ENCODE measurements around the gene ATP5ME.

ATP5ME gene

DNA sequence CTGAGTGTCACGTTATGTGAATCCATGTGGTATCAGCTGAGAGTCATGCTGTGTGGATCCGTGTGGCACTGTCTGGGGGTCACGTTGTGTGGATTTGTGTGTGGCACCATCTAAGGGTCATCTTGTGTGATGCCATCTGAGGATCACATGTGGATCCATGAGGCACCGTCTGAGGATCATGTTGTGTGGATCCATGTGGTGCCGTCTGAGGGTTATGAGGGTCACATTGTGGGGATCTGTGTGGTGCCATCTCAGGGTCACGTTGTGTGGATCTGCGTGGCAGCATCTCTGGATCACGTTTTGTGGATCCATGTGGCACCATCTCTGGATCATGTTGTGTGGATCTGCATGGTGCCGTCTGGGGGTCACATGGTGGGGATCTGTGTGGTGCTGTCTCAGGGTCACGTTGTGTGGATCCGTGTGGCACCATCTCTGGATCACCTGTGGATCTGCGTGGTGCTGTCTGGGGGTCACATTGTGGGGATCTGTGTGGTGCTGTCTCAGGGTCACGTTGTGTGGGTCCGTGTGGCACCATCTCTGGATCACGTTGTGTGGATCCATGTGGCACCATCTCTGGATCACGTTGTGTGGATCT, 41.8 kb downstream of the ATP5ME start:
- DNase-seq = no peak

DNA sequence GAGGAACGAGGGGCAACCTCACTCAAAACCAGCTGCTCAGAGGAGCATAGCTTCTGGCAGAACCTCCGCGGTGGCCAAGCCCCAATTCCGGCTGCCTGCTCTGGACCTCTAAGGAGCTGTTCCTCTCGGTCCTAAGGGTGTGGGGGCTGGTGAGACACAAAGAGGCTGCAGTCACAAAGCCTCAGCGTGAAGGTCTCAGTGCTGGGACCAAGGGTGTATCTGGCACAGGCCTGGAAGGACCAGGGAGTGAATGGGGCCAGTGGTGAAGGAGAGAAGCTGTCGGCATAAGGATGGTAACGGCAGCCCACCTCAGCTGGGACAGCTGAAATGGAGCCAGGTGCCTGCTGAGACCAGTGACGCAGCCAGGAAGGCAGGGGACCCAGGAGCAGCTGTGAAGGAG, 43.4 kb downstream of the ATP5ME start:
- DNase-seq = peak; percentile 3

DNA sequence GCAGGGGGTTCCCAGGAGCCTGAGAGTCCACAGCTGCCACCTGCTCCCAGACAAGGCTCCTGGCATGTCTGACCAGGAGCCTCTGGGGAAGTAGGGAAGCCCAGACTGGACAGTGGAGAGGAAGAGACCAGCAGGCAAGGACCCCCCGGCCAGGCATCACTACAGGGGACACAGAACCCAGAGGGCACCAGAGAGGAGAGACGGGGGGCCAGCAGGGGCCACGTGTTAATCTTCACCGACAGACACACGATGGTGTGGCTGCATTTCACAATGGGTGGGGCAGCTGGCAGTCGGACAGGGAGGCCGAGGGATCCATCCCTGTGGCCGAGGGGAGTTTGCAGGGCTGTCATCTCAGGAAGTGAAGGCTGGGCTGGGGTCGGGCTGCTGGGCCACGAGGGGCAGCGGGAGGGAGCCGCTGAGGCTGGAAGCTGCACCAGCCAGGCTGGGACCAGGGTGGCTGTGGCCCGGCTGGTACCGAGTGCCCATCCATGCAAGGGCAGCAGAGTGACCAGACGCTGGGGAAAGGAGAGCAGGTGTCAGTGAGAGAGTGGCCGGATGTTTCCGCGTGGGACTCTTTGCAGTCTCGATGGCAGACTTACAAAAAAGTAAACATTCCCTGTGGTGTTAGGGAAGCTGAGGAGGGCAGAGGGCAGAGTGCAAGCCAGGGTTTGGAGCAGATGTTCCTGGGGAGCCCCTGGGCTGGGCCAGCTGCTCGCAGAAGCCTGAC, 44.0 kb downstream of the ATP5ME start:
- DNase-seq = no peak

DNA sequence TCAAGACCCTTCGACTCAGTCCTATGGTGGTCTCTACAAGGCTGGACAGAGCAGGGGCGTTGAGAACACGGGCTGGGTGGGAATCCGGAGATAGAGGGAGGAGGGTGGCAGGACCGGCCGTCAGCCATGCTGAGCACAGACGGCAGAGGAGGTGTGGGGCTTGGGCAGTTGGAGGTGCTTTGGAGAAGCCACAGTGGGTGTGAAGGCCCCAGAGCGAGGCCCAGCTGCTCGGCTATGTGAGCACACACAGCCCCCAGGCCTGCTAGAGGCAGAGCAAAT, 44.5 kb downstream of the ATP5ME start:
- no peak for DNase-seq

- no peak for DNase-seq
These were observed 45.0 kb downstream of the ATP5ME start for GRCh38 chr4:628821-629635.

DNA sequence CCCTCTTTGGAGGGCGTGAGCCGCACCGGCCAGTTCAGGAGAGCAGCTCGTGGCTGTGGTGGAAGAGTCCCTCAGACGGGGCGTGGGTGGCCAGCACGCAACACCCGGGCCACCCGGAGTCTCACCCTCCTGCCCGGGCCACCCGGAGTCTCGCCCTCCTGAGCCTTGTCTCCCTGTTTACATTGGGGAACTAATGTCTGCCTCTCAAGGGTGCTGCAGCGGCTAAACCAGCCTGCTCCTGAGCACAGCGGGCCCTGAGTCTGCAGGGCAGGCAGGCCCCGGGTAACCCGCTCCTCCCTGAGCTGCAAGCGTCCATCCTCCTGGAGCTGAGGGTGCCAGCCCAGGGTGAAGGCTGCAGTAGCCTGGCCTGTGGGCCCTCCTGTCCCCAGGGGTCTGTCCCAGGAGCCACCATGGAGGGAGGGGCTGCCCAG, 45.8 kb downstream of the ATP5ME start:
- DNase-seq = no peak

DNA sequence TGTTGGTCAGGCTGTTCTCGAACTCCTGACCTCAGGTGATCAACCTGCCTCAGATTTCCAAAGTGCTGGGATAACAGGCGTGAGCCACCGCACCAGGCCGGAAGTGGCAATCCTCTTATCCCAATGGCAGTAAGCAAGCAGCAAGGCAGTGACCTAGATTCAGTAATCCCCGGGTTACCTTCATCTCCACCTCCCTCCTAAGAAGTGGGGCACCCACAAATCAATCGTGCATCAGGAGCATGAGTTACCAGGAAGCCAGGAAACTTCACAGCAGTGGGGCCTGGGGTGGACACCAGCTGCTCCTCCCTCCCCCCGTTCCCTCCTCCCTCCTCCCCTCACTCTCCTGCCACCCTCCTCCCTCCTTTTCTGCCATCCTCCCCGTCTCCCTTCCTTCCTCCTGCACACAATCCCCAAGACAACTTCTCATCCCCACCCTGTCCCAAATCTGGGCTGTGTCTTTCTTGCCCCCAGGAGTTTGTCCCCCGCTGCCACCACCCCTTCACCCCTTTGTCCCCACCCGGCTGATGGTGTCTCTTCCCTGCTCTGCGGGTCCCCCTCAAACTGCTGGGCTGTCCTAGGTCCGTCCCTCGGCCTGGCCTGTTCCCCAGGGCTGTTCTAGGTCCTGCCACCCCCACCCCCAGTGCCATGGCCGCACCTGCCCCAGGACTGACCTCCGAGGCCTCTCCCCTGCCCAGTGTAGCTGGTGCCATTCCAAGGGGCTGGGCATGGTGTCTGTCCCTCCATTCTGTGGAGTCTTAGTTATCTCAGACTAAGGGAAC, 46.5 kb downstream of the ATP5ME start:
- DNase-seq = no peak

- no peak for DNase-seq
These were observed 47.6 kb downstream of the ATP5ME start for GRCh38 chr4:626201-627091.

DNA sequence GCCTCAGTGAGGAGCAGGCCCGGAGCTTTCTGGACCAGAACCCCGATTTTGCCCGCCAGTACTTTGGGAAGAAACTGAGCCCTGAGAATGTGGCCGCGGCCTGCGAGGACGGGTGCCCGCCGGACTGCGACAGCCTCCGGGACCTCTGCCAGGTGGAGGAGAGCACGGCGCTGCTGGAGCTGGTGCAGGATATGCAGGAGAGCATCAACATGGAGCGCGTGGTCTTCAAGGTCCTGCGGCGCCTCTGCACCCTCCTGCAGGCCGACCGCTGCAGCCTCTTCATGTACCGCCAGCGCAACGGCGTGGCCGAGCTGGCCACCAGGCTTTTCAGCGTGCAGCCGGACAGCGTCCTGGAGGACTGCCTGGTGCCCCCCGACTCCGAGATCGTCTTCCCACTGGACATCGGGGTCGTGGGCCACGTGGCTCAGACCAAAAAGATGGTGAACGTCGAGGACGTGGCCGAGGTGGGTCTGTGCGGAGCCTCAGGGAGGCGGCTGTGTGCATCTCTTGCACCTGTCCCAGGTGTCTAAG, 48.4 kb downstream of the ATP5ME start:
- no peak for DNase-seq

DNA sequence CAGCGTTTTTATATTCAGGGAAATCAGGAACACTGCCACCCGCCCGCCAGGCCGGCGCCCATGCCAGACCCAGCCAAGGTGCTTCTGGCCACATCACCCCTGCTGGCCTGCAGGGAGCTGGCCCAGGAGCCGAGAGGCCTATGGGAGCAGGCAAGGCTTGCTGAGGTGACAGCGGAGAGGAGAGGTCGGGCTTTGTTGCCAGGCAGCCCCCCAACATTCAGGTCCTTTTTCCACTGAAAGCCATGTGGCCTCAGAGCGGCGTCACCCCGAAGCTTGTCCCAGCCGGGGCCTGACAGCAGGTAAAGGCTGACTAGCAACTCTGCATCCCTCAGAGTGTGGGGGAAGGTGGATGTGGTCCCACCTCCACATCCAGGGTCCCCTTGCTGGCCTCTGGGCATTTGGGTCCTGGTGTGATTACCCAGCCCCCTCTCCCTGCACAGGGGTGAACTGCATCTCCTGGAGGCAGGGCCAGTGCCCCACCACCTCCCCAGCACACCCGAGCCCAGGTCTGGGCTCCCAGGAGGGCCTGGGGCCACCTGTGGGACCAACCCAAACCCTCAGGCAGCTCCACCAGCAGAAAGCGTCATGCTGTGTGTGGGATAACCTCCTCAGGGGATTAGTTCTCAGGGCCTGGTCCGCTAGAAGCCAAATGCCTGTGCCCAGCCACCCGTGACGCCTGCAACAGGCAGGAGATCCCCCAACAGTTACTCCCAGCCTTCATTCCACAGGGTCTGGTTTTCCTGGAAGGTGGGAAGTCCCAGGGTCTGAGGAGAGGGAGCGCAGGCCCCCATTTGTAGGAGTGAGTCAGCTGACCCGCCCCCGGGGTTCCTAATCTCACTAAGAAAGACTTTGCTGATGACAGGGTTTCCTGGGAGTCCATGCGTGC, 49.1 kb downstream of the ATP5ME start, which contains the start of gene PDE6B:
Gene PDE6B, plus strand, starts transcription at position 869 of the 886 bp plus-strand sequence. CDS start 54 bp downstream, outside the sequence.
- DNase-seq = no peak

- no peak for DNase-seq
These were observed 50.0 kb downstream of the ATP5ME start for GRCh38 chr4:623914-624566.

DNA sequence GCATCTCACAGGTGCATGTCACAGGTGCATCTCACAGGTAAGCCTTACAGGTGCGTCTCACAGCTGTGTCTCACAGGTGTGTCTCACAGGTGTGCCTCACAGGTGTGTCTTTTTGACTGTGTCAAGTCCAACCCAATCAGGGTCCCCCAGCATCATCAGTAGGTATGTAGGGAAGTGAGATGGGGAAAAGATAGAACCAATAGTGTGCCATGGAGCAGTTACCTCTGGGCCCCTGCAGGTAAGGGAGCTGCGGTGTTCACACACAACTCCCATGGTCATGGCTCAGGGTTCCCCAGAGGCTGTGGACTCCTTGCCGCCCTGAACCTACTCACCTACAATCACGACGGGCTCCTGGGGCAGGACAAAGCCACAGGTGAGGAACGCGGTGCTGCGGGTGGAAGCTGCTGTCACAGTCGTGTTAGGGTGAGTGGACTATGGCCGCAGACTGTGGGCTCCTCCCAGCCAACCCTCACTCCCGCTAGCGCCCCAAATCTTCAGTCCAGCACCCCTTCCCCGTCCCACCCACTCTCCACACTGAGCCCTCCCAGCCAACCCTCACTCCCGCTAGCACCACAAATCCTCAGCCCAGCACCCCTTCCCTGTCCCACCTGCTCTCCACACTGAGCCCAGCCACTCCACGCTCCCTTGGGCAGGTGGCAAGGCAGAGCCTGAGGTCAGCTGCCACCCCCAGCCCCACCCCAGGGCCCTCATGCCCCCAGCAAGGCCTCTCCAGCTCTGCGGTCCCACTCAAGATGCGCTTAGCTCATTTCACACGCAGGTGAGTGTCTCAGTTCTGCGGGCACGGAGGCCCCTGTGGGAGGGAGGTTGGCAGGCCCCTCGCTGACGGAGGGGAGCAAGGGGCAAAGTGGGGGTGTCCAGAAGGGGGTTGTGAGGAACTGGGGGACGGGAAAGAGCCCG, 50.8 kb downstream of the ATP5ME start:
- DNase-seq = no peak

Data from NCI-H345 (cell line).